Stomach (tissue), 4 donors: ENCODE results near the gene WDR54.

Source experiments
- EP300 ChIP-seq: sonication (generic); formaldehyde crosslinking; IDR thresholded peaks from one replicate; pipeline ENCODE4 v1.6.1; 2017; ENCODE audit warnings: antibody characterized with exemption
- POLR2A ChIP-seq, 4 donors: fragments of 450-650 bp; IDR thresholded peaks; one replicate each; pipeline ENCODE4 v1.6.1; 2016; ENCODE audit warnings: antibody characterized with exemption in 4 of 4, control low read depth in 2 of 4, mild to moderate bottlenecking in 1 of 4, moderate library complexity in 1 of 4
- POLR2AphosphoS5 ChIP-seq, 3 donors: sonication (generic); formaldehyde crosslinking; IDR thresholded peaks; one replicate each; pipeline ENCODE4 v1.6.1; 2016; ENCODE audit warnings: antibody characterized with exemption in 3 of 3
- TF ChIP-seq, protein P1 (sequence below), 7 experiments: fragments of 450-650 bp in 4 of 7; fragments of 200-600 bp in 3 of 7; sonication (generic) in 3 of 7; IDR thresholded peaks; one replicate each; pipeline ENCODE4 v1.5.1; 2016 to 2019; ENCODE audit warnings: antibody characterized with exemption in 7 of 7, control low read depth in 2 of 7, mild to moderate bottlenecking in 1 of 7

- TF ChIP-seq, protein P1, sequence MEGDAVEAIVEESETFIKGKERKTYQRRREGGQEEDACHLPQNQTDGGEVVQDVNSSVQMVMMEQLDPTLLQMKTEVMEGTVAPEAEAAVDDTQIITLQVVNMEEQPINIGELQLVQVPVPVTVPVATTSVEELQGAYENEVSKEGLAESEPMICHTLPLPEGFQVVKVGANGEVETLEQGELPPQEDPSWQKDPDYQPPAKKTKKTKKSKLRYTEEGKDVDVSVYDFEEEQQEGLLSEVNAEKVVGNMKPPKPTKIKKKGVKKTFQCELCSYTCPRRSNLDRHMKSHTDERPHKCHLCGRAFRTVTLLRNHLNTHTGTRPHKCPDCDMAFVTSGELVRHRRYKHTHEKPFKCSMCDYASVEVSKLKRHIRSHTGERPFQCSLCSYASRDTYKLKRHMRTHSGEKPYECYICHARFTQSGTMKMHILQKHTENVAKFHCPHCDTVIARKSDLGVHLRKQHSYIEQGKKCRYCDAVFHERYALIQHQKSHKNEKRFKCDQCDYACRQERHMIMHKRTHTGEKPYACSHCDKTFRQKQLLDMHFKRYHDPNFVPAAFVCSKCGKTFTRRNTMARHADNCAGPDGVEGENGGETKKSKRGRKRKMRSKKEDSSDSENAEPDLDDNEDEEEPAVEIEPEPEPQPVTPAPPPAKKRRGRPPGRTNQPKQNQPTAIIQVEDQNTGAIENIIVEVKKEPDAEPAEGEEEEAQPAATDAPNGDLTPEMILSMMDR (IDR thresholded peaks at IDR 0.05) = no peak
- no peak for TF ChIP-seq POLR2A (IDR thresholded peaks at IDR 0.05)
- no peak for TF ChIP-seq POLR2AphosphoS5 (IDR thresholded peaks at IDR 0.05)
- TF ChIP-seq EP300 = no peak
Observed at GRCh38 chr2:74390606-74391005, 30.9 kb upstream of the WDR54 start.
